A673 (cell line): ENCODE measurements around the gene CABLES1.

Experiments
- CTCF ChIP-seq: fragments of 300-800, 200-600 bp; sonication (generic); conservative IDR thresholded peaks from 2 replicates; pipeline ENCODE4 v1.5.1; 2017; ENCODE audit warnings: low read depth, mild to moderate bottlenecking, antibody characterized with exemption, low read length, moderate library complexity, mixed read lengths
- EZH2 ChIP-seq: fragments of 200-600 bp; sonication (generic); IDR thresholded peaks from 2 replicates; pipeline ENCODE4 v1.6.1; 2017; ENCODE audit warnings: borderline replicate concordance, low read depth, mild to moderate bottlenecking, mixed read lengths, antibody characterized with exemption, low read length; ENCODE audit not compliant: poor library complexity, severe bottlenecking

- TF ChIP-seq CTCF (no peak), EZH2 (no peak)
Measured at GRCh38 chr18:23151414-23152099, 16.3 kb downstream of the CABLES1 start.
